GM18858 (cell line): ENCODE results near the gene THEMIS.
"Not testable (repeated sequence)": the region's sequence is repeated elsewhere in the genome, so short reads cannot be mapped to it uniquely, and the experiment has no call there.

ENCODE experiments used
- ATAC-seq: cut with Tn5 transposase; IDR thresholded peaks from one replicate; pipeline ENCODE4 v1.9.1; 2021; ENCODE audit not compliant: unreplicated experiment

THEMIS gene

DNA sequence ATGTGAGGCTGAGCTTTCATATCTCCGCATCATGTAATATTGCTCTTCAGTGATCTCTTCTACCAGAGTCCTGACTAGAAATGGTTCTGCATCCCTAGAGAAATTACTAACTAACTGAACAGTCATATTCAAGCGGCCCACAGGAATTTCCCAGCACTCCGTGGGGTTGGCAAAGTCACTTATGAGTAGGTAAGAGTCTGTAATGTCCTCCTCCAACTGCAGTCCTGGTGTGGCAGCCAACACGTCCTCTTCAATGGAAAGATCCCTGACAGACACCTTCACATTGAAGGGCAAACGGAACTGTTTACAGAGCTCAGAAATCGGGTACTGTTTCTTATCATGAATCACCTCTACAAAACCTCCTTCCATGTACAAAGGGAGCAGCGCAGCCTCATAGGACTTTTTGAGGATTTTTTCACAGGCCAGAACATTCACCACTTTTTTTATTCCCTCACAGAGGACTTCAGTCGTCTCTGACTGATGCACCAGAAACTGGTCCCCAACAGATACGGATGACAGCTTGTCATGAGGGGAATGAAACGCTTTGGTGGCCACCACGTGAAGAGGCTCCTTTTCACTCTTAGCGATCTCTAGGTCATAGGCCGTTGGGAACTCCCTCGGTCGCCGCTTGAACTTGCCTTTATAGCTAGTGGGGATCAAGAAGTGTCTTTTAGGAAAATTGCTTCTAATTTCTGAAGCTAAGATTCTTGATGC, 87.7 kb downstream of the THEMIS start:
- ATAC-seq: no peak

DNA sequence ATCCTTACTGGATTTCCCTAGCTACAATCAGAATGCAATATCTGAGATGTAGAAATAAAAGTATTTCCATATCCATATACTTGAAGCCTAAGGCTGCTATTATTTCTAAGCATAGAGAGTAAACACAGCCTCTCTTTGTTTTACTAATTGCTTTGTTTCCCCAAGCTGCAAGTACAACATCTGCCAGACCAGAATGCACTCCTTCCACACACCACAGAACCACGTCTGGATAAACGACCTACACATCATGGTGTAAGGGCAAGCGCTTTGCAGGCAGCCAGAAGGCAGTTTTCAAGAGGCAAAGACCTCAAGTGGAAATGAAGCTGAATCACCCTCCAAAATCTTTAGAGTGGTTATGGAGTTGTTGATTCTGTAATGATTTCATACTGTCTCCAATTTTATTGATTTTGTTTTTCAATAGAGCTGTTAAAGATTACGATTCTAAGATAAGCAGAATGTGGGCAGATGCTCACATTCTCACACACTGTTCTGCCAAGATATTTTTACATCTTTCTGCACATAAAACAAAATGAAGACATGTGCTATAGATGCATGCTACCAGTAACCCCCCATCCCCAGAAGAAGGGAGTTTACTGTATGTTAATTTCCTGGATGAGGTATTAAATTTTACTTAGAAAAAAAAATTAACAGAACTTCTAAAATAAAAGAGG, 88.8 kb downstream of the THEMIS start:
- no peak for ATAC-seq

DNA sequence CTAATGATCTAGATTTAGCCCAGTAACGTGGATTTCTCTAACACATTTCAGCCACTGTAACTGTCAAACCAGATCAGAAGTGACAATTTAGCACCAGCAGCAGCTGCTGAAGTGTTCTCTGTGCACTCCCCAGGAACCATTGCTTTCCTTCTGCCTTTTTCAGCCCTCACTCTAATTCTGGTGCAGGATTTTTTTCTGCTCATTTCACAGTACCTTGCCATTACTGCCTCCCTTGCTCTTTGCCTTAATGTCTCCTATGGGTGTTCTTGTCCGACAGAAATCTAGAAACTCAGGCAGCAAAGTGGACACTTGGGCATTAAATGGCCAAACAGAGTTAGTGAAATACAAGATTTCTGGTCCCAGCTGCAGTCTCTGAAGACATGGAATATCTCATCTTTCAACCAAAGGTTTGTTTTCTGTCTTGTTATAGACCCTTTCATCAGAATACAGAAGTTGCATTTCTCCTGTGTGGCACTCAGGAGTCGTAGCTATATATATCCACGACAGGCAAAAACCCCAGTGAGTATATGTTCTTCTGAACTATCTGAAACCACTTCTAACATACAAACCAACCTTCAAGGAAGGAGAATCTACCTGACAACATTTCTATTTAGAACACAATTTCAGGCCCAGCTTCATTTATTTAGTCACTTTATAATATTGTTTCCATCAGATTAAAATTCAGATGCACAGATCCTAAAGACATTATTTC, 92.9 kb downstream of the THEMIS start:
- no peak for ATAC-seq

DNA sequence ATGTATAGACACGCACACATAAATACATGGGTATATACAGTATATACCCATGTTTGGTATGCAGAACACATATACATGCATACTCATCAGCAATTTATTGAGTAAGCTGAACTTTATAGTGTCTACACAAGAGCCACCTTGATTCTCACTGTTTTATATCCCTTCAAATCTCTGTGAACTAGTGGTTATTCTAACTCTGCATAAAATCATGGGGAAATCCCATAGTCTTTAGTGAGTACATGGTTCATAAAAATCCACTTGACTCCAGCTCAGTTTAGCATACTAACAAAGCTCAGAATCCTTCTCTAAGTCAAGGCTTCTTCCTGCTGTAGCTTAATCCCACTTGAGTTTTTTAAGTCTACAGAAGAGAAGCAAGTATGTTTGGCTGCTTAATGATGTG, 104.1 kb downstream of the THEMIS start:
- no peak for ATAC-seq

DNA sequence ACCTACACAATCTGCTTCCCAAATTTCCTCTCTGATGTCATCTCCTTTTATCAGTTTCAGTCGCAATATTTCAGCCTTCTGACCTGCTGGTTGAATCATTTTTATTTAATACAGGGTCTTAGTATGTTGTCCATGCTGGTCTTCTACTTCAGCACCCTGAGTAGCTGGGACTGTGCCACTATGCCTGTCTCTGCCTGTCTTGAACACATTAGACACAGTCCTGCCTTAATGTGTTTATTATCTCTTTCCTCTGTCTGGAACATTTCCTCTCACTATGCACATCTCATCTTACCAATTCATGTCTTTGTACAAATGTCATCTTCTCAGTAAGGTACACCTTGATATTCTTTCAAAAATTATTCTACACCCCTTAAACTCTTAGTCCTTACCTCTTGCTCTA, 106.5 kb downstream of the THEMIS start:
- ATAC-seq: no peak

DNA sequence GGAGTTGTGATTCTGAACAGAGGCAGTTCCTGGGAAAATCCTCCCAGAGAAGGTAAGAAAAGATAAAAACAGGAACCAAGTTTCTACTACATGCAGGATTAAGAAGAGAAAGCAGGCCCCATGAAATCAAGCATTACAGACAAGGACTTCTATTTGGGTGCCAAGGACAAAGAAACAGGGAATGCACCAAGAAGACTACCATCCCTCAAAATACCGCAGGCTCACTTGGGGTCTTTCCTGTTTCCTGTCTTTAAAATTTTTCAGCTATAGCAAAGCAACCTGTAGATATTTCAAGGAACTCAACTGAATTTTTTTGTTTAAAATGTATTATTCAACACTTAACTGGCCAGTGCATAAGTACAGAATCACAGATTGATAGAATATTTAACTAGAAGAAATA, 107.5 kb downstream of the THEMIS start:
- ATAC-seq: no peak

DNA sequence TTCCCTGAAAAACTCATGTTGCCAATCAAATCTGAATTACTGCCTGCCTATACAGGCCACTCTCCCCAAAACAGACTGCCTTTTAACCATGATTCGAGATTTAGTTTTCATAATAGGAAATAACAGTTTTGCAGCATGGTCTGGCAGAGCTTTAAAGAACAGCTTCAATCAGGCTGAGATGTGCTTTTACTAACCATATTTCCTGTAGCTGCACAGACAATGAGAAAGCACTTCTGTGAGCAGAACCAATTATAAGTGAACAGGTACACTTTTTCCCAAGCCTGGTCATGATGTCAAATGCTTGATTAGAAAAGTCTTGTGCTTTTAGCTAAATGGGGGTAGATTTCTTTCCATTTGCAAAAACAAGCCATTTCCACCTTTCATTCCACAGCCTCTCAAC, 108.2 kb downstream of the THEMIS start:
- no peak for ATAC-seq

DNA sequence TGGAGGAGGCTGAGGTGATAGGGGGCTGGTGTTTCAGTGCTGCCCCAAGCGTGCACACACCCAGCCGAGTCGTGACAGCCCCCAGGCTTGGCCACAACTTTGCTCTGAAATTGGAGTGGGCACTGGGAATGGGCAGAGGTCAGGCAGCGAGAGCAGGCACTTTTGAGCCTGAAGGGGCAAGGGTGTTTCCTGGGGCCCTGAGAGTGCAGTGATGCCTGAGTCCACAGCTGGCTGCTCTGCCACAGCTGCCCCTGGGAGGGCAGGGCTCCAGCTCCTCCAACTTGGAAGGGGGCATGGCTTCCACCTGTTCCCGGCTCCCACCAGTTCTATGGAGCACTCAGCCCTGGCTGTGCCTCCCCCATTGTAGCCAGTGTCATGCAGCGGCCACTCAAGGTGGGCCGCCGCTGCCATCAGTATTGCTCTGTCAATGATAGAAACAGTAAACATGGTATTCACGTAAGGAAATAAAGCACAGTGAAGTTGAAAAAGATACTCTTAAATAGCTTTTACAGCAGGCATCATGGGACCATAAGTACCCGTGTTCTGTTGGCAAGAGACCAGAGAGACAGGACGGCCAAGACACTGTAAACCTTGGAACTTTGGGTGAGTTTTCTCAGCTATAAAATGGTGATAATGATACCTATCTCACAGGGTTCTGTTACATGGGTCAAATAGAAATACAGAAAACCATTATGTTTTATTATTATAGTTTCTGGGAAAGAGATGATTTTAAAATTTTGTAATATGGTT, 108.9 kb downstream of the THEMIS start:
- no peak for ATAC-seq

DNA sequence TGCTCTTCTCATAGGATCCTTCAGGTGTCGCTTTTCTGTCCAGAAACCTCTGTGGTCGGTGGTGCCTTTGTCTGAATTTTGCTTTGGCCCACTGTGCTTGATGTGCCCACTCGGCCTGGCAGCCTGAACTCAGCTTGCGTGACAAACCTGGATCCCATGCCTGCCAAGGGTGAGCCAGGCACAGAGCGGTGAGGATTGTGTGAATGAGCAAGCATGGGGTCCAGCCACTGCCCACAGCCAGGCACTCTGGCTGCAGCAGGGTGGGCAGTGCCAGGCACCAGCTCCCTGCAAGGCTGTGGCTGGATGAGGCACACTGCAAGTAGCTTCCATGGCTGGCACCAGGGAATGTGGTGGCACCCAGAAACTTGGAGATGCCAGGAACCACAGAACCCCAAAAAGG, 110.3 kb downstream of the THEMIS start:
- no peak for ATAC-seq

DNA sequence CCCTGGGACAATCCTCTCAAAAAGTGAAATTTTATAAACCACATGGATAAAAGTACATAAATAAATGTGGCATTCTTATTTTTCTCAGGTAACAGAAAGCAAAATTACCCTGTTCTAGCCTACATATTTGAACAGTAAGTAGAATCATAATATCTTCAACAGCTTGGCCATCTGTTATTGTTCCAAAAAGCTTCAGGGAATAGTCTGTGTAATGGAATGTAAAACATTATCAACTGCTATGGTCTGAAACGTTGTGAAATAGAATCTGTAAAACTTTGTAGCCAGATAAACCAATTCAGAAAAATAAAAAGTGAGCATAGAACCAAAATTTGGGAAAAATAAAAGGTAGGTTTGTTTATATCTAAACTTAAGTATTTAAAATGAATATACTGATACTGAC, 114.7 kb downstream of the THEMIS start:
- no peak for ATAC-seq

DNA sequence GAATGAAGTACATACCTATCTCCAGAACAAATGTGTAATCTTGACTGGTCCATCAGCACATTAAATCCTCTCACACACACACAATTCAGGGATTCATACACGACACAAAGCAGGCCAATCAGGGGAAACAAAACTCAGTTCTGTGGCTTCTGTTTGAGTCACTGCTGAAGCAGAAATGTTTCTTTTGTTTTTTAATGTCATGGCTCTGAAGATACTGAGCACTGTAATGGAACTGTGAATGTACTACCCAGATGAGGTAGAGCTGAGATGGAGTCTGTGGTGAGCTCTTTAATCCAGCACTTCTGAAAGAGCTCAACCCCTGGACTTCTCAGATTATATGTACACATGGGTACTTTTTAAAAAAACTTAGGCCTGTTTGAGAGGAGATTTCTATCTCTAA, 116.4 kb downstream of the THEMIS start:
- ATAC-seq: no peak

DNA sequence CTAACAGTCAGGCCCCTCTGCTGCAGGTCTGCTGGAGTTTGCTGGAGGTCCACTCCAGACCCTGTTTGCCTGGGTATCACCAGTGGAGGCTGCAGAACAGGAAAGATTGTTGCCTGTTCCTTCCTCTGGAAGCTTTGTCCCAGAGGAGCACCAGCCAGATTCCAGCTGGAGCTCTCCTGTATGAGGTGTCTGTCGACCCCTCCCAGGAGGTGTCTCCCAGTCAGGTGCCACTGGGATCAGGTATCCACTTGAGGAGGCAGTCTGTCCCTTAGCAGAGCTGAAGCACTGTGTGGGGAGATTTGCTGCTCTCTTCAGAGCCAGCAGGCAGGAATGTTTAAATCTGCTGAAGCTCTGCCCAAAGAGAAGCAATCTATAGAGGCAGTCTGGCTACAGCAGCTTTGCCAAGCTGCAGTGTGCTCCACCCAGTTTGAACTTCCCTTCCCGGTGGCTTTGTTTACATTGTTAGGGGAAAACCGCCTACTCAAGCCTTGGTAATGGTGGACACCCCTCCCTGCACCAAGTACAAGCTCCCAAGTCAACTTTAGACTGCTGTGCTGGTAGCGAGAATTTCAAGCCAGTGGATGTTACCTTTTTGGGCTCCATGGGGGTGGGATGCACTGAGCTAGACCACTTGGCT, 119.1 kb downstream of the THEMIS start:
- not testable (repeated sequence) for ATAC-seq

DNA sequence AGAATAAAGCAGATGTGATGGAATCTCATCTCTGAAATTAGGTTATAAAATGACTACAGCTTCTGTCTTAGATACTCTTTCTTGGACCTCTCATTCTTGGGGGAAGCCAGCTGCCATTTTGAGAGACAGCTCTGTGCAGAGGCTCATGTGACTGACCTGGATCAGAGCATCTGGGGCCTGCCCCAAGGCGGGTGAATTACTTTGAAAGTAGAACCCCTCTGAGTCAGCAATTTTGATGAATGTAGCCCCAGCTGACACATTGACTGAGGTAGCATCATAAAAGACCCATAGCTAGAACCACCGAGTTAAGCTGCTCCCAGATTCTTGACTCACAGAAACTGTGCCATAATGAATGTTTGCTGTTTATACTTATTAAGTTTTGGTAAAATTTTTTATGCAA, 124.5 kb downstream of the THEMIS start:
- no peak for ATAC-seq

DNA sequence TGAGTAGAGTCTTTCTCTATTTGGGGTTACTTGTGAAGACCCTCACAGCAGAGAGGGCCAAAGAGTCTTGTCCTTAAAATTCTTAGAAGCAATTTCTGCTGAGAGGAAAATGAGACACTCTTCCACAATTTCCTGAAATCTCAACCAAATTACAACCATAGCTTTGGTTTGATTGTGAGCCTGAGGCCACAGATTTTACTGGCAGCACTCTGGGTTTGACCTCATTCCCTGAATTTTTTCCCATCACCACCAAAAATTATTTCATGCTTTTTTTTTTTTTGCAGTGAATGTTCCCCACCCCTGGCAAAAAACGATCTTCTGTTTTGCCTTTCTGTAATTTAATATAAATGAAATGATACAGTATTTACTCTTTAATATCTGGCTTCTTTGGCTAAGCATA, 125.5 kb downstream of the THEMIS start:
- no peak for ATAC-seq

DNA sequence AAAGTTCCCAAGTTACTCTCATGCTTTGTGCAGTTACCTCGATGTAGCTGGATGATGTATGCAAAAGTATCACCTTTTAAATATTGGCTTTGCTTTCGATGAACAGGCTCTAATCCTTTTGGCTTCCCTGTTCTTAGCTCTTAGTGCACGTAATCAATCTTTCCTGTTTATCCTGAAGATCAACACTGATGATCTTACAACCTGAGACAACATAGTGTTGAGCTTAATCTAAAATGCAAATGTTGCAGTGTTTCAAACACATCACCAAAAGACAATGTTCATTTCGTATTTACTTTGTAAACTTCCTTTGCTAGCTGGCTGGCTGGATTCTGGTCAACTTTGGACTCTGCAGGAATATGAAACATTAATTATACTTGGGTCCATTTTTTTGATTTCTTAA, 132.1 kb downstream of the THEMIS start:
- no peak for ATAC-seq

DNA sequence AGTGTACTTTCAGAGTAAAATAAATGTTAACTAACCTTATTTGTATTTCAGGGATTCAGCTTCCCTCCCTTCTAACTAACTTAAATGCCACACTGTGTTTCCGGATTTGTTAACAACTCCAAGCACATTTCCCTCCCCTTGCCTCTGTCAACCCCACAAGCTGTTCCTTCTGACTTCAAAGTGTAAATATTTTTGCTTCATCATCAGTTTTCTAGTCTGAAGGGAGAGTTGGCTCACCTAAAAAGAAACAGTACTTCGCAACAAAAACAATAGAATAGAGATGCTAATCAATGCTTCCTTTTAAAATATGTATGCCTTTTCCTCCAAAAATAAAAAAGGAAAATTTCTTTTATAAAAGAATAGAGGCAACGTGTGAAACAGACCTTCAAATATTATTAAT, 132.6 kb downstream of the THEMIS start:
- ATAC-seq: no peak

DNA sequence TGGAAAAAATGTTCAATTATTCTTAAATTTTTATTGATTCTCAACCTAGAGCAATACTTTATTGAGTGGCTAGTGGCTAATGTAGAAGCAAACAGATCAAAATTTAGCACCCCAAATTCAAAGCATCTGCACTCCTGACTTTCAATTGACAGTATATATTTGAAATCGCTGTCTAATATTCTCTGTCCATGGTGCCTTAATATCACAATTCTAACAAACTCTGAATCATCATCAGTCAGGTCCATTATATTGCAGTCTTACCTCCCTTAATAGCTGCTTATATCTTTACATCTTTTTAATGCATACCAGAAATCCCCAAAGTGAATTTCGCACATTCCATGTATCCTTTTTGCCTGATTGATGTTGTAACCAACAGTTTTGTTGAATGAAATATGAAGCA, 134.9 kb downstream of the THEMIS start:
- no peak for ATAC-seq

DNA sequence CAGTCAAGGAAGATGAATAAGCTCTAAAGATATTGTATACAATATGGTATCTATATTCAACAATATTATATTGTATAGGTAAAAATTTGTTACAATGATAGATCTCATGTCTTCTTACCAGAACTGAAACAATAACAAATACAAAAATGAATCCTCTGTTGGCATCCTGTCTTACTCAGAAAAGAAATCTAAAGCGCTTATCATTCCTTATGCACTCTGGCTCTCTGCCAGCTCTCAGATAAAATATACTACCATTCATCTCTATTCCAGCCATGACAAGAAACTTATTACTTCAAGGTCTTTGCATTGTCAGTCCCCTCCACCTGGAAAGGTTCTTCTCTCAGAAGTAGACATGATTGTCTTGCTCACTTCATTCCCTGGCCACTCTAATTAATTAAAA, 138.6 kb downstream of the THEMIS start:
- no peak for ATAC-seq

DNA sequence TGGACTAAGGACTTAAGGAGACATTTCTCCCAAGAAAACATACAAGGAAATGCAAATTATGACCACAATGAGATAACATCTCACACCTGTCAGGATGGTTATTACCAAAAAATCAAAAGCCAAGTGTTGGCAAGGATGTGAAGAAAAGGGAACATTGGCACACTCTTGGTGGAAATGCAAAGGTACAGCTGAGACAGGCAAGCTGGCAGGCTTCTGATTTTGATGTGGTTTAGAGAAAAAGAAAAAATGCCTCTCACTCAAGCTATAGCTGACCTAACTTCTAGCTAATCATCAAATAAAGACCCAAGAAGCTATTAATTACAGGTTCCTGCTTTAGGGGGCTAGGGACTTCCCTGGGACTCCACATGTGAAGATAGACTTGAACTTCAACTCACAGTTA, 139.8 kb downstream of the THEMIS start:
- no peak for ATAC-seq

DNA sequence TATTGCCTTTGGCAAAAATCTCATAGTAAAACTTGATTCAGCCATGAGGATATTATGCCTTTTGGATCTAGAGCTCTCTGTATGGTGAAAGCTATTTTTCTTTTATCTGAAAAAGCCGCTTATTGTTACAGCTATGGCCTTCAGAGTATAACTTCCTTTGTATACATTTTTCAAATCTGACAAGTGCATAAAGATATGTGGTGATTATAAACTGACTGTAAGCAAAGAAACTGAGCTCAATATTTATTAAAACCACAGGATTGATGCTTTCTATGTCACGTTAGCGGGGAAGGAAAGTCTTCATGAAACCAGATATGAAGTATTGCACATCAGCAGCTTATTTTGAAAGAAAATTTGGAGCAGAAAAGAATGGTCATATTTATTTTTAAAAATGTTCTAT, 151.8 kb downstream of the THEMIS start:
- no peak for ATAC-seq

DNA sequence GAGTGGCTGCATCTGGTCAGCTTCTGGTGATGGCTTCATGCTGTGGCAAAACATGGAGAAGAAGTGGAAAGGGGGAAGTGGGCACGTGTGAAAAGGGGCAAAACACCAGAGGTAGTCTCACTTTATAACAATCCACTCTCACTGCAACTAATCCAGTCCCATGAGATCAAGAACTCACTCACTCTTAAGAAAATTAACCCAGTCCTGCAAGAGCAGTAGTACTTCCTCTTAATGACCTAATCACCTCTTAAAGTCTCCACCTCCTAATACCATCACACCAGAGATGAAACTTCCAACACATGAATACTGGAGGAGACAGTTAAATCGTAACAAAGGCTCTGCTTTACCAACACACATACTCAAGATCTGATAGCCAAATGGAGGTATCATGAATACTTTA, 152.6 kb downstream of the THEMIS start:
- no peak for ATAC-seq
